Right cardiac atrium (tissue), 5 donors: ENCODE data around the gene TUBB6. TPM values are rescaled to one million over a fixed set of nuclear protein-coding genes. Genes with fewer than 3 reads are reported as not detected.

ENCODE experiments used
- ATAC-seq, 2 donors: fragments of 200-7000 bp; cut with Tn5 transposase; one replicate each; pipeline versions ENCODE4 v1.8.0 to v1.9.1; 2020; ENCODE audit warnings: moderate library complexity in 2 of 2, mild to moderate bottlenecking in 1 of 2
- DNase-seq, 3 donors: peaks; one replicate each; pipeline ENCODE4 v3.0.0-alpha.2; 2020
- H3K27ac ChIP-seq: one replicate; pipeline ENCODE4 v1.5.1; 2013; ENCODE audit warnings: mild to moderate bottlenecking, low read length, control low read depth, moderate library complexity
- H3K27me3 ChIP-seq: one replicate; pipeline ENCODE4 v1.6.1; 2013; ENCODE audit not compliant: control insufficient read depth, insufficient read depth
- H3K4me1 ChIP-seq: one replicate; pipeline ENCODE4 v1.6.1; 2013; ENCODE audit warnings: low read length; ENCODE audit not compliant: control insufficient read depth, insufficient read depth
- H3K4me3 ChIP-seq: one replicate; pipeline ENCODE4 v1.5.1; 2013; ENCODE audit warnings: low read length, control low read depth
- H3K9me3 ChIP-seq: one replicate; pipeline ENCODE4 v1.6.1; 2013; ENCODE audit warnings: low read length; ENCODE audit not compliant: control insufficient read depth
- WGBS: extraction: QIAGEN DNeasy Blood & Tissue Kit; methylation state at CpG from one replicate; pipeline ENCODE4 v1.1.7; 2013; 5-methylcytosine and 5-hydroxymethylcytosine counted together
- intact Hi-C, 4 donors: fragments of 100-400 bp; cut with DNase I; formaldehyde crosslinking; loops; one replicate each; pipeline versions ENCODE4 v1.11.0 to v1.14.0; 2022 to 2023
- polyA plus RNA-seq: library from polyadenylated mRNA; stranded (reverse); fragments of 200-250 nt; gene quantifications from one replicate; pipeline ENCODE4 v1.2.3, GENCODE V29; 2013
- total RNA-seq, 4 donors: library from RNA; stranded (reverse); fragmentation: NEBNext Ultra II Directional; extraction: Animal tissue kit (Norgen Biotek cat#: 25700); gene quantifications; one replicate each; pipeline ENCODE4 v1.2.1, GENCODE V29; 2021
- donor health status: healthy with polysubstance abuse.
- donor health status: DM: no; HTN: yes; CAD: no.
- donor health status: DM: no; HTN: no; CAD: no.
- donor health status: DM: no; HTN: yes; CAD: no; lungs with severe emphysema.
- donor health status: DM: yes; HTN: yes; CAD: no.

TUBB6 gene
- total and polyA plus RNA-seq, 5 donors, result 69.0 to 189 (median 136) TPM

- DNase-seq, result no peak
Measured at GRCh38 chr18:12291161-12291560, 16.9 kb upstream of the TUBB6 start.

GRCh38 chr18:12291690-12292089, 16.4 kb upstream of the TUBB6 start:
- ATAC-seq, result no peak
- WGBS, result 88% methylated on average over 14 of the region's 14 CpGs
- DNase-seq, result no peak
- no peak overlapping the region for H3K27ac ChIP-seq
- H3K4me3 ChIP-seq, result no peak overlapping the region
- no peaks in the 10 kb centered on the region for H3K4me1 ChIP-seq
- no peaks in the 10 kb centered on the region for H3K27me3 ChIP-seq
- intact Hi-C loops, result no loop called here
- no peaks in the 10 kb centered on the region for H3K9me3 ChIP-seq

More at GRCh38 chr18:12291161-12291560, 16.9 kb upstream of the TUBB6 start:
- H3K27ac ChIP-seq, result no peak overlapping the region
- no peak for ATAC-seq
- H3K27me3 ChIP-seq, result no peaks in the 10 kb centered on the region
- H3K9me3 ChIP-seq, result no peaks in the 10 kb centered on the region
- no peaks in the 10 kb centered on the region for H3K4me1 ChIP-seq
- no peak overlapping the region for H3K4me3 ChIP-seq
- WGBS, result 92% methylated on average over 6 of the region's 6 CpGs
- intact Hi-C loops, result no loop called here

GRCh38 chr18:12293831-12294230, 14.2 kb upstream of the TUBB6 start:
- ATAC-seq, result no peak

GRCh38 chr18:12295389-12296086, 12.5 kb upstream of the TUBB6 start:
- DNase-seq, result no peak
- Histone ChIP-seq H3K9me3 (no peaks in the 10 kb centered on the region), H3K27ac (no peak overlapping the region), H3K4me1 (no peaks in the 10 kb centered on the region), H3K4me3 (no peak overlapping the region), H3K27me3 (no peaks in the 10 kb centered on the region)
- ATAC-seq, result no peak
- intact Hi-C loops, result no loop called here
- 90% methylated on average over 18 of the region's 18 CpGs for WGBS

More at GRCh38 chr18:12293831-12294230, 14.2 kb upstream of the TUBB6 start:
- Histone ChIP-seq H3K4me3 (no peak overlapping the region), H3K27ac (no peak overlapping the region), H3K9me3 (no peaks in the 10 kb centered on the region), H3K27me3 (no peaks in the 10 kb centered on the region), H3K4me1 (no peaks in the 10 kb centered on the region)
- intact Hi-C loops, result no loop called here
- DNase-seq, result no peak
- 78% methylated on average over 11 of the region's 11 CpGs for WGBS

GRCh38 chr18:12296087-12296403, 12.0 kb upstream of the TUBB6 start:
- Histone ChIP-seq H3K9me3 (no peaks in the 10 kb centered on the region), H3K4me1 (no peaks in the 10 kb centered on the region), H3K4me3 (no peak overlapping the region), H3K27me3 (no peaks in the 10 kb centered on the region), H3K27ac (no peak overlapping the region)
- WGBS, result 95% methylated on average over 3 of the region's 3 CpGs
- DNase-seq (no peak), ATAC-seq (no peak)
- intact Hi-C loops, result no loop called here

- no peaks in the 10 kb centered on the region for H3K9me3 ChIP-seq
- no peaks in the 10 kb centered on the region for H3K27me3 ChIP-seq
- no peak overlapping the region for H3K4me3 ChIP-seq
- H3K4me1 ChIP-seq, result no peaks in the 10 kb centered on the region
- intact Hi-C loops, result no loop called here
- ATAC-seq (no peak), DNase-seq (no peak)
- 65% methylated on average over 1 of the region's 1 CpG for WGBS
- no peak overlapping the region for H3K27ac ChIP-seq
Measured at GRCh38 chr18:12296457-12296856, 11.6 kb upstream of the TUBB6 start.

- 85% methylated on average over 2 of the region's 2 CpGs for WGBS
- Histone ChIP-seq H3K27ac (no peak overlapping the region), H3K4me1 (no peaks in the 10 kb centered on the region), H3K4me3 (no peak overlapping the region), H3K27me3 (no peaks in the 10 kb centered on the region), H3K9me3 (no peaks in the 10 kb centered on the region)
- intact Hi-C loops, result no loop called here
- ATAC-seq (no peak), DNase-seq (no peak)
Measured at GRCh38 chr18:12299862-12300261, 8.2 kb upstream of the TUBB6 start.

- DNase-seq, result no peak
- 62% methylated on average over 13 of the region's 13 CpGs for WGBS
- intact Hi-C loops, result no loop called here
- Histone ChIP-seq H3K4me1 (peaks cover 2% of the 10 kb centered on the region), H3K9me3 (no peaks in the 10 kb centered on the region), H3K27ac (no peak overlapping the region), H3K27me3 (no peaks in the 10 kb centered on the region), H3K4me3 (no peak overlapping the region)
- ATAC-seq, result no peak
Measured at GRCh38 chr18:12301263-12302005, 6.6 kb upstream of the TUBB6 start.

GRCh38 chr18:12302391-12303147, 5.5 kb upstream of the TUBB6 start:
- Histone ChIP-seq H3K27me3 (no peaks in the 10 kb centered on the region), H3K4me1 (peaks cover 2% of the 10 kb centered on the region), H3K27ac (no peak overlapping the region), H3K9me3 (no peaks in the 10 kb centered on the region), H3K4me3 (no peak overlapping the region)
- no peak for DNase-seq
- intact Hi-C loops, result no loop called here
- ATAC-seq, result no peak
- whole genome bisulfite sequencing, result 86% methylated on average over 14 of the region's 14 CpGs

GRCh38 chr18:12304351-12305210, 3.5 kb upstream of the TUBB6 start:
- no peak for DNase-seq
- H3K27me3 ChIP-seq, result no peaks in the 10 kb centered on the region
- no peak for ATAC-seq
- H3K4me1 ChIP-seq, result peaks cover 2% of the 10 kb centered on the region
- no peak overlapping the region for H3K27ac ChIP-seq
- 81% methylated on average over 19 of the region's 19 CpGs for WGBS
- no peak overlapping the region for H3K4me3 ChIP-seq
- intact Hi-C loops, result no loop called here
- H3K9me3 ChIP-seq, result no peaks in the 10 kb centered on the region
